GM18520 (cell line): ENCODE results near the gene NCKAP1.

Experiments
- ATAC-seq: cut with Tn5 transposase; IDR thresholded peaks from one replicate; pipeline ENCODE4 v1.9.1; 2021; ENCODE audit not compliant: unreplicated experiment

The NCKAP1 gene

GRCh38 chr2:182950546-182950945, 87.7 kb downstream of the NCKAP1 start:
- no peak for ATAC-seq

- ATAC-seq: no peak
Measured at GRCh38 chr2:182949572-182950189, 88.6 kb downstream of the NCKAP1 start.

GRCh38 chr2:182949052-182949451, 89.2 kb downstream of the NCKAP1 start:
- ATAC-seq: no peak

- ATAC-seq: no peak
Measured at GRCh38 chr2:182946958-182947369, 91.3 kb downstream of the NCKAP1 start.

GRCh38 chr2:182943339-182943738, 94.9 kb downstream of the NCKAP1 start:
- no peak for ATAC-seq

GRCh38 chr2:182942756-182943155, 95.5 kb downstream of the NCKAP1 start:
- no peak for ATAC-seq

- ATAC-seq: no peak
Measured at GRCh38 chr2:182941919-182942318, 96.3 kb downstream of the NCKAP1 start.

- ATAC-seq: no peak
Measured at GRCh38 chr2:182941121-182941722, 97.0 kb downstream of the NCKAP1 start.

- ATAC-seq: no peak
Measured at GRCh38 chr2:182937870-182938269, 100.4 kb downstream of the NCKAP1 start.

GRCh38 chr2:182933629-182934028, 104.6 kb downstream of the NCKAP1 start:
- peak; percentile 63 for ATAC-seq

- ATAC-seq: no peak
Measured at GRCh38 chr2:182929972-182930371, 108.3 kb downstream of the NCKAP1 start.

GRCh38 chr2:182924306-182924705, 114.0 kb downstream of the NCKAP1 start:
- ATAC-seq: no peak

- no peak for ATAC-seq
Measured at GRCh38 chr2:182921234-182921633, 117.0 kb downstream of the NCKAP1 start.

- ATAC-seq: no peak
Measured at GRCh38 chr2:182920631-182921056, 117.6 kb downstream of the NCKAP1 start.

- ATAC-seq: no peak
Measured at GRCh38 chr2:182920089-182920488, 118.2 kb downstream of the NCKAP1 start.

- no peak for ATAC-seq
Measured at GRCh38 chr2:182918961-182919652, 119.2 kb downstream of the NCKAP1 start.

GRCh38 chr2:182917924-182918323, 120.3 kb downstream of the NCKAP1 start:
- no peak for ATAC-seq

- no peak for ATAC-seq
Measured at GRCh38 chr2:182916417-182916816, 121.8 kb downstream of the NCKAP1 start.

- ATAC-seq: no peak
Measured at GRCh38 chr2:182915369-182916326, 122.6 kb downstream of the NCKAP1 start.

- ATAC-seq: no peak
Measured at GRCh38 chr2:182914852-182915251, 123.4 kb downstream of the NCKAP1 start.

- ATAC-seq: no peak
Measured at GRCh38 chr2:182913064-182913463, 125.2 kb downstream of the NCKAP1 start.
